ENCODE measurements around the gene ACTN3. TPM values are rescaled to one million over a fixed set of nuclear protein-coding genes. Genes with fewer than 3 reads are reported as not detected.

The ACTN3 gene
- total and polyA plus RNA-seq, 11 donors: 0.01 to 0.04 TPM; not detected in 9

DNA sequence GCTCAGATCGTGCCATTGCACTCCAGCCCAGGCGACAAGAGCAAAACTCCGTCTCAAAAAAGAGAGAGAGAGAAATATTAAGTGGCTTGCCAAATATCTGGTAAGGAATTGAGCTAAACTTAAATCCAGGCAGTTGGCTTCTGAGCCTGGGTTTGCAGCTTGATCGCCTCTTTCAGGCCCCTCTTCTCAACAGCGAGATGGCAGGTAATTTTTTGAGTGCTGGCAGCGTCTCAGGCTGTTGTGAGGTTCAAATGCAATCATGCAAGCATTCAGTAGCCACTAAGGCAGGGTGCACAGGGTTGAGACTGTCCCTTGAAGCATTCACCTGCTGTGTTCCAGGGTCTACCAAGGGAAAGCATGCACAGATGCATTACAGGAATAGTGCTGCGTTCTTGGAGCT is 22.4 kb downstream of the ACTN3 start:
- H3K27ac ChIP-seq: peak overlapping the region in 2 of 12 donors; percentile 54 to 71
- intact Hi-C loops (cut with DNase I): loop anchor here in 1 of 10 donors (10.0 kb wide), 1 partner anchor 266 kb away; no protein-coding TSS in a partner anchor
- TF ChIP-seq, protein P1, sequence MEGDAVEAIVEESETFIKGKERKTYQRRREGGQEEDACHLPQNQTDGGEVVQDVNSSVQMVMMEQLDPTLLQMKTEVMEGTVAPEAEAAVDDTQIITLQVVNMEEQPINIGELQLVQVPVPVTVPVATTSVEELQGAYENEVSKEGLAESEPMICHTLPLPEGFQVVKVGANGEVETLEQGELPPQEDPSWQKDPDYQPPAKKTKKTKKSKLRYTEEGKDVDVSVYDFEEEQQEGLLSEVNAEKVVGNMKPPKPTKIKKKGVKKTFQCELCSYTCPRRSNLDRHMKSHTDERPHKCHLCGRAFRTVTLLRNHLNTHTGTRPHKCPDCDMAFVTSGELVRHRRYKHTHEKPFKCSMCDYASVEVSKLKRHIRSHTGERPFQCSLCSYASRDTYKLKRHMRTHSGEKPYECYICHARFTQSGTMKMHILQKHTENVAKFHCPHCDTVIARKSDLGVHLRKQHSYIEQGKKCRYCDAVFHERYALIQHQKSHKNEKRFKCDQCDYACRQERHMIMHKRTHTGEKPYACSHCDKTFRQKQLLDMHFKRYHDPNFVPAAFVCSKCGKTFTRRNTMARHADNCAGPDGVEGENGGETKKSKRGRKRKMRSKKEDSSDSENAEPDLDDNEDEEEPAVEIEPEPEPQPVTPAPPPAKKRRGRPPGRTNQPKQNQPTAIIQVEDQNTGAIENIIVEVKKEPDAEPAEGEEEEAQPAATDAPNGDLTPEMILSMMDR (IDR thresholded peaks at IDR 0.05): no peak
- TF ChIP-seq POLR2A (IDR thresholded peaks at IDR 0.05): no peak
- ATAC-seq: no peak
- peaks cover 0 to 6% (median 0%) of the 10 kb centered on the region in 9 donors for H3K27me3 ChIP-seq
- no peaks in the 10 kb centered on the region for H3K9me3 ChIP-seq
- peaks cover 0 to 17% (median 12%) of the 10 kb centered on the region in 12 donors for H3K4me1 ChIP-seq
- H3K36me3 ChIP-seq: peaks cover 0 to 13% (median 0%) of the 10 kb centered on the region in 9 donors
- 84 to 93% (median 87%) methylated on average over 7 of the region's 7 CpGs for WGBS, 4 donors
- DNase-seq: no peak
- H3K4me3 ChIP-seq: peak overlapping the region in 2 of 12 donors; percentile 69 to 74

DNA sequence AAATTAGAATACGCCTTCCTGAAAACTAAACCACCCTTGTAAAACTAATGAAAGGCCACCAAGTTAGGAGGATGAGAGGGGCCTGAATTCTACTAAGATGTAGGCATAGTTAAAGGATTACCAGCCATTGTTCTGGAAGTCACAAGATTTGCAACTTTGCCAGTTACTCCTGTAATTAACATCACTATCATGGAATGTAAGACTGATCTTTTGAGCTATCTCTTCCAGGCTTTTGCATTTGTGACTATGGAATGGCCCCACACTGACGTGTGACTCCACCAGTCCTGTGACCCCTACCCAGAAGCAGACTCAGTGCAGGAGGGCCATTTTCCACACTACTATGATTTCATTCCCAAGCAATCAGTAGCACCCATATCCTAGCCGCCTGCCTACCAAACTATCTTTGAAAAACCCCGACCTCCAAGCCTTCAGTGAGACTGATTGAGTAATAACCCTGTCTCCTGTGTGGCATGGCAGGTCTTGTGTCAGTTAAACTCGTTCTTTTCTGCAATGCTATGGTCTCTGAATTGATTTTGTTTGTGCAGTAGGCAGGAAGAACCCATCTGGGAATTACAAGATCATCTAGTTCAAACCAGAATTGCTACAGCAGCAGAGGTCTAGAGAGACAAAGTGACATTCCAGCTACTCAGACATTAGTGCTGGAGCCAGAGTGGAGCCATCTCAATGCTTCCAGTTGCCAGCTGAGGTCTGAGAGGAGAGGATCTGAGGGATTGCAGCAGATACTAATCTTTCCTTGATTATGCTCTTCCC is 23.6 kb downstream of the ACTN3 start:
- DNase-seq (no peak), ATAC-seq (no peak)
- TF ChIP-seq, protein P1 (IDR thresholded peaks at IDR 0.05): no peak
- TF ChIP-seq POLR2A (IDR thresholded peaks at IDR 0.05): no peak
- intact Hi-C loops (cut with DNase I): loop anchor here in 2 of 10 donors (10.0 kb wide), 1 partner anchor 265 kb away; no protein-coding TSS in a partner anchor
- Histone ChIP-seq H3K36me3 (peaks cover 0 to 10% (median 0%) of the 10 kb centered on the region in 9 donors), H3K27me3 (peaks cover 0 to 6% (median 0%) of the 10 kb centered on the region in 9 donors), H3K4me1 (peaks cover 0 to 17% (median 12%) of the 10 kb centered on the region in 12 donors), H3K4me3 (no peak overlapping the region), H3K9me3 (no peaks in the 10 kb centered on the region), H3K27ac (no peak overlapping the region)
- WGBS, 4 donors: 55 to 65% (median 58%) methylated on average over 5 of the region's 5 CpGs

DNA sequence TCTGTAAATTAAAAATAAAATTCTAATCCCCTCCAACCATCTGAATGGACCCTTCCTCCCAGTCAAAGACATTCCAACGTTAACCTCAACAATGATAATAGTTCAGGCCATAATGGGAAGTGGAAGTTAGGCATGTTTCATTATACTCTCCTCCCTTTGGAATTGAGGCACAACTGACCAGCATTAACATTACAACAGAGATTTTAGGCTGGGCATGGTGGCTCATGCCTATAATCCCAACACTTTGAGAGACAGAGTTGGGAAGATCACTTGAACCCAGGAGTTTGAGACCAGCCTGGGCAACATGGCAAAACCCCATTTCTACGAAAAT is 24.1 kb downstream of the ACTN3 start:
- Histone ChIP-seq H3K36me3 (peaks cover 0 to 5% (median 0%) of the 10 kb centered on the region in 9 donors), H3K4me1 (peaks cover 0 to 17% (median 12%) of the 10 kb centered on the region in 12 donors), H3K4me3 (no peak overlapping the region), H3K27ac (no peak overlapping the region), H3K27me3 (peaks cover 0 to 6% (median 0%) of the 10 kb centered on the region in 9 donors), H3K9me3 (no peaks in the 10 kb centered on the region)
- no peak for DNase-seq
- WGBS, 4 donors: 69 to 88% (median 72%) methylated on average over 2 of the region's 2 CpGs
- intact Hi-C loops (cut with DNase I): loop anchor here in 2 of 10 donors (10.0 kb wide), 1 partner anchor 264 kb away; no protein-coding TSS in a partner anchor
- ATAC-seq: no peak
- no peak for TF ChIP-seq POLR2A (IDR thresholded peaks at IDR 0.05)
- TF ChIP-seq, protein P1 (IDR thresholded peaks at IDR 0.05): no peak

DNA sequence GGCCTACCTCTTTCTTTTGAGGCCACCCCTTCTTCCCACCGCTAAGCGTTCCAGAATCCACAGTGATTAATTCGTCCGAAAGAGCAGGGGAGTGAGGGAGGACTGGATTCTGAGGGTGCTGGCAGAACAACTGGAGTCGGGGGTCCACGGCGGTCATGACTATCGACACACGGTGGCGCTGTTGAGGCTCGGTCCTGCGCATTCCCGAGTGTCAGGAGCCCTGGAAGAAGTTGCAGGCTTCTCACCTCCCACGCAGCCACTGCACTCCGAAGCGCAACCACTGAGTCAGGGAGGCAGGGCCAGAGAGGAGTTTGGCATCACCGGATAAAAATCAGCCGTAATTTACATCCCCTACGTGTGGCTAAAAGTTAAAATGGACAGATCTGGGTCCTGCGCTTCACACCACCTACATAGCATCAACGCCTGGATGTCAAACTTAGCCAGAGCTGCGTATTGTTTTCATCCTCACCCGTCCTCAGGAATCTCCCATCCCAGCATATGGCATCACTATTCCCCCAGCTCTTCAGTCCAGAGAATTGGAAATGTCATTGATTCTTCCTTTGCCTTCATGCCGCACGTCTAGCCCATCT is 32.4 kb downstream of the ACTN3 start:
- Histone ChIP-seq H3K36me3 (no peaks in the 10 kb centered on the region), H3K4me3 (no peak overlapping the region), H3K9me3 (peaks cover 0 to 9% (median 0%) of the 10 kb centered on the region in 12 donors), H3K27ac (no peak overlapping the region), H3K4me1 (peaks cover 0 to 8% (median 0%) of the 10 kb centered on the region in 12 donors), H3K27me3 (no peaks in the 10 kb centered on the region)
- no peak for TF ChIP-seq POLR2A (IDR thresholded peaks at IDR 0.05)
- TF ChIP-seq, protein P1 (IDR thresholded peaks at IDR 0.05): peak; percentile 72 to 87 (median 82)
- WGBS, 4 donors: 15 to 17% (median 15%) methylated on average over 25 of the region's 25 CpGs
- intact Hi-C loops (cut with DNase I): loop anchor here (1.0 to 10.0 kb wide), 4 partner anchors 98 to 256 kb away; partner anchors contain the start of gene RBM4B (in 1 of the 10)
- DNase-seq: peak; percentile 79 to 90 (median 82)
- ATAC-seq: peak; percentile 78 to 97 (median 88)

Measured in heart left ventricle (tissue), 16 donors.